Upper lobe of left lung (tissue), 4 donors: ENCODE measurements around the gene SUDS3.

Experiments
- EP300 ChIP-seq, 4 donors: sonication (generic); formaldehyde crosslinking; IDR thresholded peaks; one replicate each; pipeline ENCODE4 v1.5.1; 2017; ENCODE audit warnings: antibody characterized with exemption in 4 of 4, control low read depth in 2 of 4
- POLR2A ChIP-seq, 4 donors: fragments of 450-650 bp; IDR thresholded peaks; one replicate each; pipeline ENCODE4 v1.5.1; 2016 to 2017; ENCODE audit warnings: antibody characterized with exemption in 4 of 4, mild to moderate bottlenecking in 2 of 4
- POLR2AphosphoS5 ChIP-seq, 2 donors: sonication (generic); formaldehyde crosslinking; IDR thresholded peaks; one replicate each; pipeline ENCODE4 v1.5.1; 2017; ENCODE audit warnings: antibody characterized with exemption in 2 of 2
- TF ChIP-seq, protein P1 (sequence below), 6 experiments: fragments of 450-650 bp in 4 of 6; fragments of 200-600 bp in 2 of 6; sonication (generic) in 2 of 6; IDR thresholded peaks; one replicate each; pipeline ENCODE4 v1.5.1; 2016 to 2019; ENCODE audit warnings: antibody characterized with exemption in 6 of 6

DNA sequence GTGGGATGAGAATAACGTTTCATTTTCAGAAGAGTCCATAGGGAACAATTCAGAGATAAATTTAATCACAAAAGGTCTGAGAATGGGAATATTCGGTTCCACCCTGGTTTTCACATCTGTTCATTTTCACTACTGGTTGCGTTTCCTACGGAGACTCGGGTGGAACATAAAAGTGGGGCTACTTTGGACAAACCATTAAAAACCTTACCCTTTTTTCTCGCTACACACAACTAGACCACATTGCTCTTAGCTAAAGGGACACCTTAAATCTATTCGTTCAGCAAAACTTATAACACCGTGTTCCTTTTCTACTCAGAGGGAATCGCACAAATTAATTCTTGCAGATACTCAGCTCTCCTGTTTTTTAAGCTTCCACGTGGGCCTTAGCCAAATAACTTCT is 1.0 kb upstream of the SUDS3 start:
- TF ChIP-seq POLR2A (IDR thresholded peaks at IDR 0.05) = no peak
- TF ChIP-seq, protein P1, sequence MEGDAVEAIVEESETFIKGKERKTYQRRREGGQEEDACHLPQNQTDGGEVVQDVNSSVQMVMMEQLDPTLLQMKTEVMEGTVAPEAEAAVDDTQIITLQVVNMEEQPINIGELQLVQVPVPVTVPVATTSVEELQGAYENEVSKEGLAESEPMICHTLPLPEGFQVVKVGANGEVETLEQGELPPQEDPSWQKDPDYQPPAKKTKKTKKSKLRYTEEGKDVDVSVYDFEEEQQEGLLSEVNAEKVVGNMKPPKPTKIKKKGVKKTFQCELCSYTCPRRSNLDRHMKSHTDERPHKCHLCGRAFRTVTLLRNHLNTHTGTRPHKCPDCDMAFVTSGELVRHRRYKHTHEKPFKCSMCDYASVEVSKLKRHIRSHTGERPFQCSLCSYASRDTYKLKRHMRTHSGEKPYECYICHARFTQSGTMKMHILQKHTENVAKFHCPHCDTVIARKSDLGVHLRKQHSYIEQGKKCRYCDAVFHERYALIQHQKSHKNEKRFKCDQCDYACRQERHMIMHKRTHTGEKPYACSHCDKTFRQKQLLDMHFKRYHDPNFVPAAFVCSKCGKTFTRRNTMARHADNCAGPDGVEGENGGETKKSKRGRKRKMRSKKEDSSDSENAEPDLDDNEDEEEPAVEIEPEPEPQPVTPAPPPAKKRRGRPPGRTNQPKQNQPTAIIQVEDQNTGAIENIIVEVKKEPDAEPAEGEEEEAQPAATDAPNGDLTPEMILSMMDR (IDR thresholded peaks at IDR 0.05) = no peak
- no peak for TF ChIP-seq EP300 (IDR thresholded peaks at IDR 0.05)
- TF ChIP-seq POLR2AphosphoS5 (IDR thresholded peaks at IDR 0.05) = no peak
